Ovary (tissue), 3 donors: ENCODE data around the gene NAALADL2.
"Not testable (repeated sequence)": the region's sequence is repeated elsewhere in the genome, so short reads cannot be mapped to it uniquely, and the experiment has no call there.

Experiments
- CTCF ChIP-seq, 3 donors: fragments of 450-650 bp in 2 of 3; fragments of 200-600 bp in 1 of 3; IDR thresholded peaks; one replicate each; pipeline versions ENCODE4 v1.5.1 to v1.8.0; 2016 to 2022; ENCODE audit warnings: antibody characterized with exemption in 3 of 3, mild to moderate bottlenecking in 1 of 3
- EP300 ChIP-seq: sonication (generic); formaldehyde crosslinking; IDR thresholded peaks from one replicate; pipeline ENCODE4 v1.6.1; 2017; ENCODE audit warnings: antibody characterized with exemption
- POLR2A ChIP-seq: fragments of 450-650 bp; IDR thresholded peaks from one replicate; pipeline ENCODE4 v1.6.1; 2017; ENCODE audit warnings: antibody characterized with exemption, mild to moderate bottlenecking, moderate library complexity
- donor health status: DM: no; HTN: no; CAD: no.

- TF ChIP-seq CTCF (IDR thresholded peaks at IDR 0.05); POLR2A; EP300: not testable (repeated sequence)
Observed at GRCh38 chr3:175423848-175424247, 564.7 kb downstream of the NAALADL2 start.
